Breast epithelium (tissue), 4 donors: Measurements from ENCODE around the gene C4orf36. TPM values are rescaled to one million over a fixed set of nuclear protein-coding genes. Genes with fewer than 3 reads are reported as not detected.

Experiments used
- DNase-seq, 2 donors: peaks; one replicate each; pipeline ENCODE4 v3.0.0-alpha.2; 2019; ENCODE audit warnings: low spot score in 2 of 2
- H3K27ac ChIP-seq, 2 donors: fragments of 200-600 bp; sonication (generic) in 1 of 2; one replicate each; pipeline ENCODE4 v1.5.1; 2016 to 2019; ENCODE audit warnings: mild to moderate bottlenecking in 1 of 2
- H3K27me3 ChIP-seq, 2 donors: fragments of 200-600 bp; sonication (generic) in 1 of 2; one replicate each; pipeline versions ENCODE4 v1.5.1 to v1.6.0; 2017 to 2019; ENCODE audit warnings: control low read depth in 1 of 2, mild to moderate bottlenecking in 1 of 2
- H3K36me3 ChIP-seq: fragments of 200-600 bp; one replicate; pipeline ENCODE4 v1.5.1; 2019
- H3K4me1 ChIP-seq, 2 donors: fragments of 200-600 bp; sonication (generic); one replicate each; pipeline ENCODE4 v1.5.1; 2016 to 2019; ENCODE audit warnings: control low read depth in 1 of 2
- H3K4me3 ChIP-seq, 3 donors: fragments of 200-600 bp; sonication (generic); 1 replicate in 2 of 3; 2 replicates in 1 of 3; pipeline ENCODE4 v1.5.1; 2016 to 2019; ENCODE audit warnings: mild to moderate bottlenecking in 3 of 3, moderate library complexity in 2 of 3
- H3K9me3 ChIP-seq, 2 donors: fragments of 200-600 bp; sonication (generic) in 1 of 2; one replicate each; pipeline ENCODE4 v1.5.1; 2016 to 2019; ENCODE audit warnings: control low read depth in 1 of 2
- CTCF ChIP-seq, 3 donors: fragments of 450-650 bp; IDR thresholded peaks; one replicate each; pipeline ENCODE4 v1.5.1; 2016 to 2017; ENCODE audit warnings: antibody characterized with exemption in 3 of 3, mild to moderate bottlenecking in 3 of 3, moderate library complexity in 3 of 3
- POLR2A ChIP-seq: fragments of 450-650 bp; IDR thresholded peaks from one replicate; pipeline ENCODE4 v1.6.1; 2016; ENCODE audit warnings: antibody characterized with exemption, mild to moderate bottlenecking, moderate library complexity
- POLR2AphosphoS5 ChIP-seq, 3 donors: sonication (generic); formaldehyde crosslinking; IDR thresholded peaks; one replicate each; pipeline ENCODE4 v1.6.1; 2017; ENCODE audit warnings: antibody characterized with exemption in 3 of 3
- intact Hi-C: fragments of 100-400 bp; cut with DNase I; formaldehyde crosslinking; loops from one replicate; pipeline ENCODE4 v1.15.1; 2023; ENCODE audit warnings: low total_unique reads
- total RNA-seq, 3 donors: library from RNA; depleted of rRNA; stranded (reverse); fragments of >200 nt; gene quantifications; one replicate each; pipeline ENCODE4 v1.1.0, GENCODE V29; 2016

The C4orf36 gene
- total RNA-seq, 3 donors from 2014 or later, result 0.96 to 6.6 (median 5.7) TPM

- DNase-seq, result no peak
- Histone ChIP-seq H3K36me3 (no peaks in the 10 kb centered on the region), H3K4me3 (no peak overlapping the region), H3K27ac (no peak overlapping the region), H3K27me3 (no peaks in the 10 kb centered on the region), H3K9me3 (no peaks in the 10 kb centered on the region), H3K4me1 (no peaks in the 10 kb centered on the region)
- intact Hi-C loops, result no loop called here
- TF ChIP-seq POLR2AphosphoS5 (IDR thresholded peaks at IDR 0.05) (no peak), POLR2A (no peak), CTCF (IDR thresholded peaks at IDR 0.05) (no peak)
Measured at GRCh38 chr4:86872135-86872534, 20.1 kb downstream of the C4orf36 start.

- H3K27ac ChIP-seq, result no peak overlapping the region
- TF ChIP-seq CTCF (IDR thresholded peaks at IDR 0.05) (no peak), POLR2A (no peak), POLR2AphosphoS5 (IDR thresholded peaks at IDR 0.05) (no peak)
- H3K9me3 ChIP-seq, result no peaks in the 10 kb centered on the region
- DNase-seq, result no peak
- intact Hi-C loops, result no loop called here
- H3K36me3 ChIP-seq, result no peaks in the 10 kb centered on the region
- no peaks in the 10 kb centered on the region for H3K4me1 ChIP-seq
- H3K4me3 ChIP-seq, result no peak overlapping the region
- H3K27me3 ChIP-seq, result no peaks in the 10 kb centered on the region
Measured at GRCh38 chr4:86870442-86871069, 21.7 kb downstream of the C4orf36 start.

GRCh38 chr4:86857341-86858052, 34.7 kb downstream of the C4orf36 start:
- Histone ChIP-seq H3K4me1 (peaks cover 0 to 10% of the 10 kb centered on the region in 2 donors), H3K27ac (peak overlapping the region in 1 of 2 donors; percentile 50), H3K4me3 (no peak overlapping the region), H3K27me3 (no peaks in the 10 kb centered on the region), H3K36me3 (no peaks in the 10 kb centered on the region), H3K9me3 (no peaks in the 10 kb centered on the region)
- TF ChIP-seq POLR2AphosphoS5 (IDR thresholded peaks at IDR 0.05) (no peak), CTCF (IDR thresholded peaks at IDR 0.05) (no peak), POLR2A (no peak)
- DNase-seq, result no peak
- intact Hi-C loops, result no loop called here

DNA sequence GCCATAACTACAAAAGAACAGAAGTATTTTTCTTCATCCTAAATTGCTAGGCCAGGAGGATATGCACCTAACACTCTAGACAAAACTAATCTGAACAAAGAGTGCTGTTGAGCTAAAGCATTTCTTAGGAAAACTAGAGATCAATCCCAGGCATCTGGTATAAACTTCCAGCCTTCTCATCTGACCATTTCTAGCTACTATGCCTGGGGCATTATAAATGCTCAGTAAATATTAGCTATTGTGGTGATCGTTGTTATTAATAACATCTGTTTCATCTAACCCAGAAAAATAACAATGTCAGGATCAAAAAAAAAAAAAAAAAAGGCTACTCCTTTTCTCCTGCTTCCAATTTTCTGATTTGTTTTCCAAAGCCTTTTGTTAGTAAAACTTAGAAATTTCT, 35.3 kb downstream of the C4orf36 start:
- Histone ChIP-seq H3K27me3 (no peaks in the 10 kb centered on the region), H3K4me3 (no peak overlapping the region), H3K9me3 (no peaks in the 10 kb centered on the region), H3K4me1 (peaks cover 0 to 10% of the 10 kb centered on the region in 2 donors), H3K36me3 (no peaks in the 10 kb centered on the region), H3K27ac (peak overlapping the region; percentile 65 to 77)
- TF ChIP-seq CTCF (IDR thresholded peaks at IDR 0.05) (no peak), POLR2AphosphoS5 (IDR thresholded peaks at IDR 0.05) (no peak), POLR2A (no peak)
- DNase-seq, result no peak
- intact Hi-C loops, result no loop called here

- intact Hi-C loops, result no loop called here
- no peak overlapping the region for H3K4me3 ChIP-seq
- H3K36me3 ChIP-seq, result no peaks in the 10 kb centered on the region
- TF ChIP-seq POLR2AphosphoS5 (IDR thresholded peaks at IDR 0.05) (peak in 1 of 3 donors; percentile 38), POLR2A (no peak)
- no peak for DNase-seq
- peaks cover 0 to 10% of the 10 kb centered on the region in 2 donors for H3K4me1 ChIP-seq
- no peaks in the 10 kb centered on the region for H3K9me3 ChIP-seq
- H3K27me3 ChIP-seq, result no peaks in the 10 kb centered on the region
- H3K27ac ChIP-seq, result peak overlapping the region; percentile 65 to 77
Measured at GRCh38 chr4:86855572-86855971, 36.6 kb downstream of the C4orf36 start.
